Upper lobe of left lung (tissue), 4 donors: ENCODE results near the gene CT55.

Experiments
- CTCF ChIP-seq, 6 experiments: fragments of 450-650 bp in 4 of 6; fragments of 200-600 bp in 2 of 6; sonication (generic) in 2 of 6; IDR thresholded peaks; one replicate each; pipeline ENCODE4 v1.5.1; 2016 to 2019; ENCODE audit warnings: antibody characterized with exemption in 6 of 6
- POLR2A ChIP-seq, 4 donors: fragments of 450-650 bp; IDR thresholded peaks; one replicate each; pipeline ENCODE4 v1.5.1; 2016 to 2017; ENCODE audit warnings: antibody characterized with exemption in 4 of 4, mild to moderate bottlenecking in 2 of 4
- POLR2AphosphoS5 ChIP-seq, 2 donors: sonication (generic); formaldehyde crosslinking; IDR thresholded peaks; one replicate each; pipeline ENCODE4 v1.5.1; 2017; ENCODE audit warnings: antibody characterized with exemption in 2 of 2

GRCh38 chrX:135114392-135114791 lies 56.8 kb downstream of the CT55 start:
- TF ChIP-seq CTCF (IDR thresholded peaks at IDR 0.05) (no peak), POLR2A (IDR thresholded peaks at IDR 0.05) (no peak), POLR2AphosphoS5 (IDR thresholded peaks at IDR 0.05) (no peak)
